ENCODE data around the gene TADA2B.
A peak's percentile ranks its signal among the peaks of the same experiment; 100 is the strongest.
"Not testable (repeated sequence)": the region's sequence is repeated elsewhere in the genome, so short reads cannot be mapped to it uniquely, and the experiment has no call there.

The TADA2B gene

GRCh38 chr4:7086384-7086783, 43.2 kb downstream of the TADA2B start:
- no peak for DNase-seq

- no peak for DNase-seq
Observed at GRCh38 chr4:7087036-7087435, 43.9 kb downstream of the TADA2B start.

GRCh38 chr4:7089213-7089986, 46.2 kb downstream of the TADA2B start:
- DNase-seq: peak in 1 of 2 experiments; percentile 26

- no peak for DNase-seq
Observed at GRCh38 chr4:7092026-7092425, 48.9 kb downstream of the TADA2B start.

- peak in 1 of 2 experiments; percentile 8 for DNase-seq
Observed at GRCh38 chr4:7094916-7095315, 51.7 kb downstream of the TADA2B start.

GRCh38 chr4:7095611-7096155, 52.5 kb downstream of the TADA2B start:
- DNase-seq: no peak

GRCh38 chr4:7096236-7096635, 53.1 kb downstream of the TADA2B start:
- DNase-seq: no peak

GRCh38 chr4:7101692-7102515, 58.7 kb downstream of the TADA2B start:
- DNase-seq: peak in 1 of 2 experiments; percentile 17

- not testable (repeated sequence) for DNase-seq
Observed at GRCh38 chr4:7102516-7102909, 59.3 kb downstream of the TADA2B start.

- DNase-seq: peak in 1 of 2 experiments; percentile 76
Observed at GRCh38 chr4:7103031-7103606, 59.9 kb downstream of the TADA2B start.

- no peak for DNase-seq
Observed at GRCh38 chr4:7103607-7104365, 60.6 kb downstream of the TADA2B start.

- DNase-seq: no peak
Observed at GRCh38 chr4:7104366-7105031, 61.3 kb downstream of the TADA2B start.

- no peak for DNase-seq
Observed at GRCh38 chr4:7105276-7105675, 62.1 kb downstream of the TADA2B start.

- DNase-seq: no peak
Observed at GRCh38 chr4:7107166-7107905, 64.2 kb downstream of the TADA2B start.

Measured in NCI-H446 (cell line).